ENCODE measurements around the gene TMEM187. TPM values are rescaled to one million over a fixed set of nuclear protein-coding genes. Genes with fewer than 3 reads are reported as not detected.

TMEM187 gene
- total and polyA plus RNA-seq, 12 donors = 3.4 to 13.2 (median 7.5) TPM

- no peak for TF ChIP-seq CTCF (IDR thresholded peaks at IDR 0.05)
- WGBS, 2 donors = 70 to 72% methylated on average over 8 to 17 of the region's 17 CpGs
- intact Hi-C loops (cut with DNase I) = loop anchor here in 3 of 10 donors (5.0 kb wide), 2 partner anchors 39 to 84 kb away; partner anchors contain the start of gene MECP2 (in 1 of the 3)
Observed at GRCh38 chrX:154013001-154013421, 40.5 kb downstream of the TMEM187 start.

DNA sequence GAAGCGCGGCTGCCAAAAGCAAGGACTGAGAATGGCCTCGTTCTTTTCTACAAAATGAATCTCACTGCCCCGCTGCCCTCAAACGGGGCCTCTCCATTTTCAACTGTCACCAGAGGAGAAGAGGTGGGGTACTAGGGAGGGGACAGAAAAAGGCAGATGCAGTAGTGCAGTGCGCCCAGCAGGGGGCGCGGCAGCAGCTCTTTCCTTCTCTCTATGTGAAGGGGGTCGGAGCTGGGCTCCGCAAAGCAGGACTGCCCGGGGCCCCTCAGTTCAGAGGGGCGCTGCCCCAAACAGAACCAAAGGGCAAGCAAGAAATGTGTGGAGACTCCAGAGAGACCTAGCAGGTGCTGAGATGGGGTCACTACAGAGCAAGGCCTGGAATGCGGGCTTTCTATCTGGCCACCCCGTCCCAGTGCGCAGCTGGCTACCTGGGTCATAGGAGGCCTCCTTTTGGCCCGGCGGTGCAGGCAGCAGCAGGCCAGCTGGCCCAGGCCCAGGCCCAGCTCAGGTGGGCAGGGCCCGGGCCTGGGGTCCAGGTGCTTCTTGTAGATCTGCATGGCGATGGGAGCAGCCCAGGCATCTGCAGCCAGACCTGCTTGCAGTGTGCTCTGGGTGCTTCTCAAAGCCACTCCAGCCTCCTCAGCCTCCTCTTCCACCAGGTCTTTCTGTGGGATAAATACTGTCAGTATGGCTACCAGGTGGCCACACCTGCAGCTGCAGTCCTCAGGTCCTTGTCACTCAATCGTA lies 41.2 kb downstream of the TMEM187 start:
- ATAC-seq = peak; percentile 36 to 81 (median 69)
- DNase-seq = peak in 1 of 2 donors; percentile 40
- Histone ChIP-seq H3K27ac (no peak overlapping the region), H3K27me3 (peaks cover 0 to 68% (median 0%) of the 10 kb centered on the region in 7 donors), H3K4me1 (peaks cover 0 to 9% (median 3%) of the 10 kb centered on the region in 9 donors), H3K9me3 (no peaks in the 10 kb centered on the region), H3K4me3 (no peak overlapping the region), H3K36me3 (peaks cover 0 to 70% (median 0%) of the 10 kb centered on the region in 9 donors)
- intact Hi-C loops (cut with DNase I) = loop anchor here in 3 of 10 donors (5.0 kb wide), 2 partner anchors 39 to 84 kb away; partner anchors contain the start of gene MECP2 (in 1 of the 3)
- WGBS, 2 donors = 38 to 57% methylated on average over 13 to 20 of the region's 20 CpGs
- TF ChIP-seq CTCF (IDR thresholded peaks at IDR 0.05) = peak; percentile 57 to 94 (median 83)

More at GRCh38 chrX:154013001-154013421, 40.5 kb downstream of the TMEM187 start:
- peaks cover 0 to 71% (median 0%) of the 10 kb centered on the region in 9 donors for H3K36me3 ChIP-seq
- H3K9me3 ChIP-seq = no peaks in the 10 kb centered on the region
- peaks cover 0 to 7% (median 0%) of the 10 kb centered on the region in 9 donors for H3K4me1 ChIP-seq
- H3K4me3 ChIP-seq = no peak overlapping the region
- peaks cover 0 to 72% (median 0%) of the 10 kb centered on the region in 7 donors for H3K27me3 ChIP-seq
- H3K27ac ChIP-seq = peak overlapping the region in 1 of 10 donors; percentile 10
- DNase-seq = no peak
- peak in 3 of 8 donors; percentile 2 to 13 (median 5) for ATAC-seq

- ATAC-seq (no peak), DNase-seq (no peak)
- peaks cover 0 to 70% (median 0%) of the 10 kb centered on the region in 9 donors for H3K36me3 ChIP-seq
- 88 to 90% methylated on average over 19 to 24 of the region's 24 CpGs for WGBS, 2 donors
- H3K27ac ChIP-seq = no peak overlapping the region
- no peak for TF ChIP-seq CTCF (IDR thresholded peaks at IDR 0.05)
- intact Hi-C loops (cut with DNase I) = loop anchor here in 4 of 10 donors (5.0 kb wide), 2 partner anchors 38 to 83 kb away; partner anchors contain the start of gene MECP2 (in 1 of the 4)
- no peaks in the 10 kb centered on the region for H3K9me3 ChIP-seq
- peaks cover 0 to 64% (median 0%) of the 10 kb centered on the region in 7 donors for H3K27me3 ChIP-seq
- no peak overlapping the region for H3K4me3 ChIP-seq
- H3K4me1 ChIP-seq = peaks cover 0 to 11% (median 6%) of the 10 kb centered on the region in 9 donors
Observed at GRCh38 chrX:154014429-154015380, 42.2 kb downstream of the TMEM187 start.
